Measurements from ENCODE around the gene SLC9A7.

- TF ChIP-seq CTCF (IDR thresholded peaks at IDR 0.05; ENCODE audit: low read depth, low read length) (no peak), POLR2A (IDR thresholded peaks at IDR 0.05; ENCODE audit: extremely low read depth, insufficient read length) (no peak), MYC (IDR thresholded peaks at IDR 0.05; ENCODE audit: low read depth, low read length) (no peak)
- TF ChIP-seq, protein P1, sequence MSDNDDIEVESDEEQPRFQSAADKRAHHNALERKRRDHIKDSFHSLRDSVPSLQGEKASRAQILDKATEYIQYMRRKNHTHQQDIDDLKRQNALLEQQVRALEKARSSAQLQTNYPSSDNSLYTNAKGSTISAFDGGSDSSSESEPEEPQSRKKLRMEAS (IDR thresholded peaks at IDR 0.05; ENCODE audit: low read depth, low read length), result no peak
These were observed 116.8 kb downstream of the SLC9A7 start for GRCh38 chrX:46642145-46642544.

Data from NB4 (cell line).